Measurements from ENCODE around the gene BPGM.
A peak's percentile ranks its signal among the peaks of the same experiment; 100 is the strongest.

BPGM gene

DNA sequence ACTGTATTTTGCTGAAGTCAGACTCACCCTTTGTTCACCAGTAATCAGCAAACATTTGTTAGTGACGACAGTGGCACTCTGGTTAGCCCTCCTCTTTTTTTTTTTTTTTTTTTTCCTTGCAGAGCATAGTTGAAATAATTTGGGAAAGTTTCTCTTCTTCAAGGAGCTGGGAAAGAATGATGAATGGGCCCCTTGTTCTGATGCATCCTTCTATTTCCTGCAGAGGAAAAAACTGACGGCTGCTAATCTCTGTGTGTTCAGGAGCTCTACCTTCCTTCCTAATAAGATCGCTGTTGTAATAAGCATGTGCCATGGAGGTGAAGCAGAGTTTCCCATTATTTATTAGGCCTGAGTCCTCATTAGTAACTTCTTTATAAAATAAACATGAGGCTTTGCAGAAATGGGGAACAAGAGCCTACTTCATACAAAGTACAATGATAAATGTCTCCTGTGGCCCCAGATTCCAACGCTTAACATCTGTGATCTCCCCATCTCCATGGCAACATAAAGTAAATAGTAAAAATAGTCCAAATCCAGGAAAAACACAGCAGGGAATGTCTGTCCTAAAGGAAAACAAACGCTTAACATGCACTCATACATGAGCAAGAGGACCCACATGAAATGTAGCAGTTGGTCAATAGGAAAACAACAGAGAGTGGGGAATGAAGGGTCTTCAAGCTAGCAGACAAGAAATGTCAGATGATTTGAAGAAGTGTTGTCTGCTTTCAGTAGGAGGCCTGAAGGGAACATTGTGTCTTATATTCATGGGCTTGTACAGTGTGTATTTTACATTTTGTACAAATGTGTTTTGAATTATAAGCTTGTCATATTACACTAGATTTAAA, 73.7 kb downstream of the BPGM start:
- peak; percentile 45 for DNase-seq (ENCODE audit: low spot score)

DNA sequence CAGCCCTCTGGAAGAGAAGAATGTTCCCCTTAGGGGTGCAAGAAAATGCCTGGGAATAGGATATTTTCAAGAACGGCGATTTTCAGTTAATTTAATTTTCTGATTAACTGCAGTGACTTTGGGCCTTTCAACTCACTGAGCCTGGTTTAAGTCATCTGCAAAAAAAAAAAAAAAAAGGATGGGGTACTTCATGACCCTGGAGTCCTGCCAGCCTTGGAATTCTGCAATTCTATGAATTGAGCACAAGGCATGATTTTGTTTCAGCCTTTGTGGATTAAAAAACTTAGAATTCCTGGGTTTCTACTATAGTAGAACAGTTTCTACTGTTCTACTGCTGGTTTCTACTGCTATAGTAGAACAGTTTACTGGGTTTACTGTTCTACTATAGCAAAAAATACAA, 74.5 kb downstream of the BPGM start:
- no peak for DNase-seq (ENCODE audit: low spot score)

DNA sequence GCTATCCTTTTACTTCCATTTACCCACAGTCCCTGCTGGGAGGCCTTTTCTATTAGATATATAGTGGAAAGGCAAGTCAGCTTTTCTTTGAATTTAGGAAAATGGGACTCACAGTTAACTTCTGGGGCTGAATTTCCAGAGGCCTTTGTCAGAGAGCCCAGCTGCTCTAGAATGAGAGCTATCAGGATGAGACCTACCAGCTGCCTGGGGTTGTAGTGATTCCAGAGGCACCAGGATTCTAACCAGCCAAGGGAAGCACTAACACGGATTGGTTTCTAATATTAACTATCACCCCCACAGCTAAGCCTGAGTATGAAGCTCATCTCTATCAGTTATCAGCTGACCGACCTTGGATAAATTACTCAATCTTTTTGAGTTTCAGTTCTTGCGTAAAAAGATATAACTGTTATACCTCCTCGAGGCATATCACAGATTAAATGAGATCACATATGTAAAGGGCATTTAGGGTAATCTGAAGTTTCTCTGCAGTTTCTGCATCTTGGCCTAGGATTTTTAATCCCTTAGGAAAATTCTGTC, 76.2 kb downstream of the BPGM start:
- no peak for DNase-seq (ENCODE audit: low spot score)

DNA sequence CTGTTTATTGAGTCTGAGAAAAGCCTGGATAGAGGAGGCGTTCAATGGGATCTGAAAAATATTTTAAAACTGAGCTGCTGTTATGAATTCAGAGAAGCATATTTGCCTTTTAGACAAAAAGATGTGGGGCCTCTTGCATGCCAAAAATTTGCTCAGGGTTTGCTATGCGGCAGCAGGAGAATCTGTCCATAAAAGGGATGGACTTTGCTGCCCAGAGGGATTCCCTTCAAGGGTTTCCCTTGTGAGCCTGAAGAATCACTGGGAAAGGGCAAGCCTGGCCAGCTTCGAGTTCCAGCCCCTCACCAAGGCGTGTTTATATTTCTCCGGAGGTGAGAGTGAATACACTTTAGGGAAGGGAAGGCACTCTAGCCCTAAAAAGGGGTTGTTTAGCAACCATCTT, 77.2 kb downstream of the BPGM start:
- DNase-seq (ENCODE audit: low spot score) = no peak

DNA sequence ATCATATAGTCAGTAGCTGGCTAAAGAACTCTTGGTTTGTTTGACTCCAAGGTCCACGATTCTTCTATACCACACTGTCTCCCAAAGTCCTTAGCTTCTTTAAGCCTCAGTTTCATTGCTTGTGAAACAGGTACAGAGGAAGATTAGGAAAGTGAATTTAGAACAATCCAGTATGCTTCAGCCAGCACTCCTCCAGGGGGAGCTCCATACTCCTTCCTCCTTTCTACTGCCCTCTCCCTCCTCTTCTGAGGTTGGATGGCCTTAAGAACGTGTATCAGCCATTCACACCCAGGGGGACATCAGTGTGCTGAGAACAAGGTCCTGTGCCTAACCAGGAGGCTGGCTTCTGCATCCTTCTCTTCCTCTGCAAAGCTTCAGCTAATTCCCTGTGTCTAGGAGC, 78.0 kb downstream of the BPGM start:
- DNase-seq (ENCODE audit: low spot score) = peak; percentile 47

DNA sequence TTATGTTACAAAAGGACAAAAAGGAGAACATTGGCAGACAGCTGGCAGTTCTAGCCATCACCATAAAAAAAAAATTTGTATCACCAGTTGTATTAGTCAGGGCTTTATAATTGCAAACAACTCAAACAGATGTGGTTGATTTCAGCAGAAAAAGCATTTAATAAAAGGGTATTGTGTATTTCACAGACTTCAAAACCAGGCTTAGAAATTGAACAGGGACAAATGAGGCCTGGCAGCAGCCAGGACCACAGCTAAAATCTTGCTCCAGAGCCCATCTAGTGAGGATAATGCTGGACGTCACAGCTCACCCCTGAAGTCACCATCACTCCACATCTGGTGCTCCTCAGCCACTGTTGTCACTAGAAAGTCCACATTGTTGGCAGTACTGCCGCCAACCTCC, 79.9 kb downstream of the BPGM start:
- peak; percentile 44 for DNase-seq (ENCODE audit: low spot score)

DNA sequence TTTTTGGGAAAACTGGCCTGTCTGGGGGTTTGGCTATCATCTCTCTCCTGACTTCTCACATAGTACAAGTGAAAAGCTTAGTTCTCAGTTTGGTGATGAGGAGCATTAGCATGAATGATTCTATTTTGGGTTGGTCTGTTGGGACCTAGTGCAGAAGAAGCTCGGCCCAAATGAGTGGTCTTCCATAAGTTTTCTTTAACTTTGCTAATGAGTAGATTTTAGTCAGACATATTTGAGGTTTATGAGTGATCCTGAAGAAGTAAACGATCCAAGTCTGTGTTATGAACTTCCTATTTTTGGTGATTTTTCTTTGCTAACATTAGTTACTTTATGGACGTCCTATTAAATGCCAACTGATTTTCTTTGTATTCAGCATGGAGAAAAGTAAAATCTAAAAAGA, 81.1 kb downstream of the BPGM start:
- DNase-seq (ENCODE audit: low spot score) = no peak
